Activated CD8-positive, alpha-beta memory T cell treated with anti-CD3 and anti-CD28 coated beads, Interleukin-2, amount 50 U/mL, for 4 hours (primary cell): ENCODE results near the gene TAX1BP1.
A peak's percentile ranks its signal among the peaks of the same experiment; 100 is the strongest.

Source experiments
- DNase-seq: peaks from one replicate; pipeline ENCODE4 v3.0.0-alpha.2; 2020

The TAX1BP1 gene

GRCh38 chr7:27784399-27785053 lies 44.6 kb downstream of the TAX1BP1 start:
- DNase-seq: no peak

GRCh38 chr7:27788437-27788836 lies 48.5 kb downstream of the TAX1BP1 start:
- no peak for DNase-seq

GRCh38 chr7:27793780-27794179 lies 53.8 kb downstream of the TAX1BP1 start:
- DNase-seq: no peak

GRCh38 chr7:27795977-27796376 lies 56.0 kb downstream of the TAX1BP1 start:
- DNase-seq: no peak

- no peak for DNase-seq
Observed at GRCh38 chr7:27799212-27799611, 59.2 kb downstream of the TAX1BP1 start.

- DNase-seq: no peak
Observed at GRCh38 chr7:27802999-27803398, 63.0 kb downstream of the TAX1BP1 start.

GRCh38 chr7:27804139-27804538 lies 64.2 kb downstream of the TAX1BP1 start:
- DNase-seq: no peak

- DNase-seq: no peak
Observed at GRCh38 chr7:27808626-27809025, 68.7 kb downstream of the TAX1BP1 start.

GRCh38 chr7:27810186-27810585 lies 70.2 kb downstream of the TAX1BP1 start:
- DNase-seq: no peak

- DNase-seq: no peak
Observed at GRCh38 chr7:27812706-27813105, 72.7 kb downstream of the TAX1BP1 start.

- no peak for DNase-seq
Observed at GRCh38 chr7:27822245-27822644, 82.3 kb downstream of the TAX1BP1 start.

- no peak for DNase-seq
Observed at GRCh38 chr7:27825891-27826290, 85.9 kb downstream of the TAX1BP1 start.

GRCh38 chr7:27826357-27826756 lies 86.4 kb downstream of the TAX1BP1 start:
- DNase-seq: no peak

- DNase-seq: no peak
Observed at GRCh38 chr7:27834179-27834921, 94.4 kb downstream of the TAX1BP1 start.

- no peak for DNase-seq
Observed at GRCh38 chr7:27835376-27835775, 95.4 kb downstream of the TAX1BP1 start.

- DNase-seq: no peak
Observed at GRCh38 chr7:27836536-27836935, 96.6 kb downstream of the TAX1BP1 start.

GRCh38 chr7:27839099-27839498 lies 99.1 kb downstream of the TAX1BP1 start:
- no peak for DNase-seq

GRCh38 chr7:27840313-27840712 lies 100.4 kb downstream of the TAX1BP1 start:
- peak; percentile 42 for DNase-seq

GRCh38 chr7:27840760-27841364 lies 100.9 kb downstream of the TAX1BP1 start:
- no peak for DNase-seq

GRCh38 chr7:27842094-27842692 lies 102.2 kb downstream of the TAX1BP1 start:
- DNase-seq: no peak

- no peak for DNase-seq
Observed at GRCh38 chr7:27842851-27843250, 102.9 kb downstream of the TAX1BP1 start.

GRCh38 chr7:27843584-27844305 lies 103.8 kb downstream of the TAX1BP1 start:
- no peak for DNase-seq

GRCh38 chr7:27846388-27846787 lies 106.4 kb downstream of the TAX1BP1 start:
- DNase-seq: no peak
